ENCODE results near the gene ZFYVE19. TPM values are rescaled to one million over a fixed set of nuclear protein-coding genes. Genes with fewer than 3 reads are reported as not detected.
A peak's percentile ranks its signal among the peaks of the same experiment; 100 is the strongest.

The ZFYVE19 gene
- total RNA-seq, 2 donors from 2014 or later = 39.8 to 43.3 TPM

DNA sequence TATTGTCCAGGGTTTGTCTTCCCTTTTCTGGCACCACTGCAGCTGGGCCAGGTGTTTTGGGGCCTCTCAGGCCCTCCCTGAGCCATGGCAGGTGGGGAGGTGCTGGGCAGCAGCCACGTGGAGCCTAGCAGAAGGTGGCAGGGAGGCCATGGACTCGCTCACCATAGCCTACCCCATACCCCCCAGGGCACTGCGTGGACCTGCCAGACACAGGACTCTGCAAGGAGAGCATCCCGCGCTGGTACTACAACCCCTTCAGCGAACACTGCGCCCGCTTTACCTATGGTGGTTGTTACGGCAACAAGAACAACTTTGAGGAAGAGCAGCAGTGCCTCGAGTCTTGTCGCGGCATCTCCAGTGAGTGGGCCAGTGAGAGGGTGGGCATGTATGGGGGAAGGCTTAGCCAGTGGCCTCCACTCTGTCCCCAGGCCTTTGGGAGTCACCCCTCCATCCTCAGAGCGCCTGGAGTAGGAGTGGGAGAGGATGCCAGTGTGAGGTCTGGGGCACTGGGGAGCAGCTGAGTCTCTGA lies 48.9 kb downstream of the ZFYVE19 start:
- Histone ChIP-seq H3K27me3 (replicated peaks; ENCODE audit: insufficient read depth) (no peaks in the 10 kb centered on the region), H3K27ac (peak overlapping the region; percentile 85 to 88), H3K4me1 (replicated peaks) (peaks cover 14% of the 10 kb centered on the region), H3K9me3 (no peaks in the 10 kb centered on the region), H3K4me3 (no peak overlapping the region), H3K36me3 (peaks cover 0 to 7% of the 10 kb centered on the region in 2 donors)
- TF ChIP-seq, protein P1, sequence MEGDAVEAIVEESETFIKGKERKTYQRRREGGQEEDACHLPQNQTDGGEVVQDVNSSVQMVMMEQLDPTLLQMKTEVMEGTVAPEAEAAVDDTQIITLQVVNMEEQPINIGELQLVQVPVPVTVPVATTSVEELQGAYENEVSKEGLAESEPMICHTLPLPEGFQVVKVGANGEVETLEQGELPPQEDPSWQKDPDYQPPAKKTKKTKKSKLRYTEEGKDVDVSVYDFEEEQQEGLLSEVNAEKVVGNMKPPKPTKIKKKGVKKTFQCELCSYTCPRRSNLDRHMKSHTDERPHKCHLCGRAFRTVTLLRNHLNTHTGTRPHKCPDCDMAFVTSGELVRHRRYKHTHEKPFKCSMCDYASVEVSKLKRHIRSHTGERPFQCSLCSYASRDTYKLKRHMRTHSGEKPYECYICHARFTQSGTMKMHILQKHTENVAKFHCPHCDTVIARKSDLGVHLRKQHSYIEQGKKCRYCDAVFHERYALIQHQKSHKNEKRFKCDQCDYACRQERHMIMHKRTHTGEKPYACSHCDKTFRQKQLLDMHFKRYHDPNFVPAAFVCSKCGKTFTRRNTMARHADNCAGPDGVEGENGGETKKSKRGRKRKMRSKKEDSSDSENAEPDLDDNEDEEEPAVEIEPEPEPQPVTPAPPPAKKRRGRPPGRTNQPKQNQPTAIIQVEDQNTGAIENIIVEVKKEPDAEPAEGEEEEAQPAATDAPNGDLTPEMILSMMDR (IDR thresholded peaks at IDR 0.05) = no peak
- no peak for TF ChIP-seq POLR2AphosphoS5 (IDR thresholded peaks at IDR 0.05)
- TF ChIP-seq POLR2A (IDR thresholded peaks at IDR 0.05) = no peak
- WGBS = 75% methylated on average over 13 of the region's 13 CpGs
- no peak for DNase-seq (ENCODE audit: low spot score)
- intact Hi-C loops (cut with DNase I) = loop anchor here (5.0 kb wide), 1 partner anchor 37 kb away; the partner anchor contains the start of gene VPS18

- Histone ChIP-seq H3K27me3 (replicated peaks; ENCODE audit: insufficient read depth) (no peaks in the 10 kb centered on the region), H3K27ac (peak overlapping the region; percentile 85 to 88), H3K4me1 (replicated peaks) (peaks cover 14% of the 10 kb centered on the region), H3K9me3 (no peaks in the 10 kb centered on the region), H3K4me3 (no peak overlapping the region), H3K36me3 (peaks cover 0 to 7% of the 10 kb centered on the region in 2 donors)
- intact Hi-C loops (cut with DNase I) = loop anchor here (5.0 kb wide), 1 partner anchor 36 kb away; the partner anchor contains the start of gene VPS18
- DNase-seq (ENCODE audit: low spot score) = no peak
- WGBS = 56% methylated on average over 7 of the region's 8 CpGs
- TF ChIP-seq POLR2A (IDR thresholded peaks at IDR 0.05) (no peak), POLR2AphosphoS5 (IDR thresholded peaks at IDR 0.05) (no peak)
- TF ChIP-seq, protein P1 (IDR thresholded peaks at IDR 0.05) = no peak
These were observed 49.9 kb downstream of the ZFYVE19 start for GRCh38 chr15:40856746-40857145.

DNA sequence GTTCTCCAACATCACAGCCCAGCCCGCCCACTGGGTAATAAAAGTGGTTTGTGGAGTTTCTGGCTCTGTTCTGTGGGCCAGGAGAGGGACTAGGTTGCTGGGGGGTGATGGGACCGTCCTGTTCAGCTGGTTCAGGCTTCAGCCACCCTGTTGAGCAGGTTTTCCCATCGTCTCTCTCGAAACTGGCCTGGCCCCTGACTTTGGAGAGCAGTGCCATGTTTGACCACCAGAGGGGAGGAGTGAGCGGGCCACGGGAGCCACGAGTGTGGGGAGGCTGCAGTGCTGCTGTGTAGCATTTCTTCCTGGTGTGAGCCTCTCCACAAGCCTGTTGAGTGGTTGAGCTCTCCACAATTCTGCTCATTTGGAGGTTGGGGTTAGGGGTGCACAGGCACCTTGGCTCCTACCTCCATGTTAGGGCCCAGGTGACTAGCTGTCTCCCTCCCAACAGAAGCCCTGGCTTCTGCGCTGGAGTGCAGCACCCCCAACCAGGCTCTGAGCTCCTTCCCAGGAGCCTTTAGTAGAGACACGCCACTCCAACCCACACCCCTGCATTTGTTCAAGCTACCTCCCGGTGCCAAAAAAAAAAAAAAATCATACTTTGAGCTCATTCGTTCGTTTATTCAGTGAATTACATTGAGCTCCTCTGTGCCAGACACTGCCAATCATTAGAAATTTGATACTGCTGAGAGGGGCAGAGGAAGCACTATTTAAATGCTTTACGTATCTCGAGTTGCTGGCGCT lies 50.9 kb downstream of the ZFYVE19 start:
- Histone ChIP-seq H3K9me3 (no peaks in the 10 kb centered on the region), H3K4me1 (replicated peaks) (peaks cover 14% of the 10 kb centered on the region), H3K36me3 (peaks cover 0 to 7% of the 10 kb centered on the region in 2 donors), H3K27ac (peak overlapping the region; percentile 85 to 88), H3K4me3 (no peak overlapping the region), H3K27me3 (replicated peaks; ENCODE audit: insufficient read depth) (no peaks in the 10 kb centered on the region)
- peak; percentile 89 for TF ChIP-seq POLR2AphosphoS5 (IDR thresholded peaks at IDR 0.05)
- no peak for TF ChIP-seq POLR2A (IDR thresholded peaks at IDR 0.05)
- TF ChIP-seq, protein P1 (IDR thresholded peaks at IDR 0.05) = peak; percentile 94 to 99 (median 97)
- 13% methylated on average over 15 of the region's 15 CpGs for WGBS
- peak; percentile 90 for DNase-seq (ENCODE audit: low spot score)
- intact Hi-C loops (cut with DNase I) = loop anchor here (5.0 kb wide), 1 partner anchor 35 kb away; the partner anchor contains the start of gene VPS18

DNA sequence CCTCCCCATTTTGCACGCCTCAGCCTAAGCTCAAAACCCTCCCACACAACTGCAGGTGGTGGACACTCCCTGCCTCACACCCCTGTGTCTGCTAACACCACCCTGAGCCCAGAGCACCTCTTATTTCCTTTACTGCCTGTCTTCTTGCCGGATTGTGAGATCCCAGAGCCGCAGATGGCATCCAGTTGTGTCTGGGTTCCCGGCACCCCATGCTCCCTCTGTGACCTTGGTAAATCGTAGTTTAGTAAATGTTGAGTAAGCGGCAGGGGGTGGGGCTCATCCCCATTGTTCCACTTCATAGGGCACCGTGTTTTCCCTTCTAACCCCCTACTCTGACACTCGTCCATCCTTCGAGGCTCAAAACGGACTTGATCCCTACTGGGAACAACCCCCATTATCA lies 51.8 kb downstream of the ZFYVE19 start:
- peaks cover 0 to 7% of the 10 kb centered on the region in 2 donors for H3K36me3 ChIP-seq
- WGBS = 71% methylated on average over 10 of the region's 10 CpGs
- intact Hi-C loops (cut with DNase I) = loop anchor here (5.0 kb wide), 1 partner anchor 34 kb away; the partner anchor contains the start of gene VPS18
- no peaks in the 10 kb centered on the region for H3K9me3 ChIP-seq
- H3K4me3 ChIP-seq = no peak overlapping the region
- no peaks in the 10 kb centered on the region for H3K27me3 ChIP-seq (replicated peaks; ENCODE audit: insufficient read depth)
- TF ChIP-seq, protein P1 (IDR thresholded peaks at IDR 0.05) = no peak
- no peak for TF ChIP-seq POLR2AphosphoS5 (IDR thresholded peaks at IDR 0.05)
- no peak for TF ChIP-seq POLR2A (IDR thresholded peaks at IDR 0.05)
- DNase-seq (ENCODE audit: low spot score) = no peak
- H3K4me1 ChIP-seq (replicated peaks) = peaks cover 14% of the 10 kb centered on the region
- peak overlapping the region in 1 of 2 donors; percentile 88 for H3K27ac ChIP-seq

All from prostate gland (tissue), 2 donors.